ENCODE measurements around the gene ZNF630.
A peak's percentile ranks its signal among the peaks of the same experiment; 100 is the strongest.
"Not testable (repeated sequence)": the region's sequence is repeated elsewhere in the genome, so short reads cannot be mapped to it uniquely, and the experiment has no call there.

Gene ZNF630

GRCh38 chrX:48071064-48071985 lies at the start of gene ZNF630:
ZNF630 (minus strand) TSS chrX:48071640; CDS start chrX:48066886, 4,754 bp downstream.
- DNase-seq, result peak; percentile 79

- no peak for DNase-seq
These were observed 36.3 kb upstream of the ZNF630 start for GRCh38 chrX:48107717-48108116.

GRCh38 chrX:48102874-48103374 lies 31.5 kb upstream of the ZNF630 start:
- DNase-seq, result no peak

GRCh38 chrX:48101443-48101842 lies 30.0 kb upstream of the ZNF630 start:
- no peak for DNase-seq

DNA sequence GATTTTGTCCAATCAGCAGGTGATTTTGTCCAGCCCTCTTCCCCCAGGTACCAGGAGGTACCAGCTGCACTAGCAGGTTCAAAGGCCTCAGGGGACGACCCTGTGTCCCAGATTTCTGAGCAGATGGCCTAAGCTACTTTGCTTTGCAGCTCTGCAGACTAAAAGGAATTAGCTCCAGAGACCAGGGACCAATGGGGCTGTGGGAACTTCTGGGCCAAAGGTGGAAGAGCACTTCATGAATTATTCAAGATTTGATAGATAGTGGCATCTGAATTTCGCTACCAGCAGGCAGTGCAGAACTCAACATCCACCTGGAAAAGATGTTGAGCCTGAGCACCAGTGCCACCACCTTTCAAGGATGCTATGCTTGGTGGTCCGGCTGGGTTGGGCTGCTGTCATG lies 21.1 kb upstream of the ZNF630 start:
- DNase-seq, result not testable (repeated sequence)

DNA sequence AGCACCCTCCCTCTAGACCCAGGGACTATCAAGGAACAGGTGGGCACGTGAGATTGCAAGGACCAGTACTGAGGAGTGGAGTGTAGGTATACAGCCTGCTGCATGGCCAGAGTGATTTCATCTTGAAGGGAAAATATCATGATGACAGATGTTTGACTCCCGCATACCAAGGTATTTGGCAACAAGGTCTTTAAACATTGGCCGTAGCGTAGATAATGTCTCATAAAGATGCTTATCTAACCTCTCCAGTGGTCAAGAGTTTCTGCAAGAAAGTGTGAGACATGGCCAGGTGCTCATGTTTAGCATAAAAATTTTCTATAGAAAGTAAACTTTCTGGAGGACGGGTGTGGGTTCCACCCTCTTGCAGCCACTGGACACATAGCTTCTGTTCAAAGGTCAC lies 18.7 kb upstream of the ZNF630 start:
- no peak for DNase-seq

- peak; percentile 11 for DNase-seq
These were observed 14.6 kb upstream of the ZNF630 start for GRCh38 chrX:48086082-48086481.

DNA sequence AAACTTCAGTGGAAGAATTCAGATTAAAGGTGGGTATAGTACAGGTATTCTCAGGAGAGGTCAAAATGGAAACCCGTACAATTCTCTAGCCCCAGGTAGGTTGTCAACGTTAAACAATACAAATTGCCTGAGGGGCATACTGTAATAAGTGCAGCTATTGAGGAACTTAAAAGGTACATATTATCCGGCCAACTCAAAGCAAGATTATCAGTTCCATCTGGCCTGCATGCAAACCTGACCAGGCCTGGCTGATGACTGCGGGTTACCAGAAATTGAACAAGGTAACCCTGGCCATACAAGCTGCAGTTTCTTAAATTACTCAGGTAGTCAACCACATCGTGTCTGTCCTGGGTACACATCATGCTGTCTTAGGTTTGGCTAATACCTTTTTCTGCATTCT lies 12.3 kb upstream of the ZNF630 start:
- no peak for DNase-seq

DNA sequence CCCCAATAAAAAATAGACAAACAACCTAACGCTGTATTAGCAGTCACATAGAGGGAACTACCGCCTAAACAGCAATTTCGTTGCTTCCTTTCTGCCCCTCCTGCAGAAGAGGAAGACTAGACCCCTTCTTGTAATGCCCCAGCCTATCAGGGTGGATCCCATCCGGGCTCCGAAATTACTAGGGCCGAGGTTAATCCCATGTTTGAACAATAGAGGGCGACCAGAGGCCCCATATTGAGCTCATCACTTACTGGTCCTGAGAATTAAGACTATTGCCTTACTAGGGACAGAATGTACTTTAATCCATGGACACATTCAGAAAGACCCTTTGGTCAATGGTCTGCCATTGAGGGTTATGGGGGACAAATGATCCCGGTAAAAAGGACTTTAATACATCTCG lies 11.8 kb upstream of the ZNF630 start:
- peak; percentile 74 for DNase-seq

DNA sequence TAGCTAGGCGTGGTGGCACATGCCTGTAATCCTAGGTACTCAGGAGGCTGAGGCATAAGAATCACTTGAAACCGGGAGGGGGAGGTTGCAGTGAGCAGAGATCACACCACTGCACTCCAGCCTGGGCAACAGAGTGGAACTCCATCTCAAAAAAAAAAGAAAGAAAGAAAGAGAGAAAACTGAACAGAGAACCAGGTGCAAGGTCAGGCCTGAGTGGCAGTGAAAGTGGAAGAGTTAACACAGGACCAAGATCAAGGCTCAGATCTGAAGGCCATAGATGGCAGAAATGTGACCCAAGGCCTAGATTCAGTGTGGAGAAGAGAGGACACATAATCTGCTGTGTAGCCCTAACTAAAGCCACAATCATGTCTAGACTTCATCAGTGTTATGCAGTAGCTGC lies 4.9 kb upstream of the ZNF630 start:
- DNase-seq, result no peak

- no peak for DNase-seq
These were observed 656 bp upstream of the ZNF630 start for GRCh38 chrX:48071986-48072605.

- peak; percentile 31 for DNase-seq
These were observed 3.1 kb downstream of the ZNF630 start for GRCh38 chrX:48068096-48068887.

GRCh38 chrX:48064261-48064660 lies 7.2 kb downstream of the ZNF630 start:
- no peak for DNase-seq

DNA sequence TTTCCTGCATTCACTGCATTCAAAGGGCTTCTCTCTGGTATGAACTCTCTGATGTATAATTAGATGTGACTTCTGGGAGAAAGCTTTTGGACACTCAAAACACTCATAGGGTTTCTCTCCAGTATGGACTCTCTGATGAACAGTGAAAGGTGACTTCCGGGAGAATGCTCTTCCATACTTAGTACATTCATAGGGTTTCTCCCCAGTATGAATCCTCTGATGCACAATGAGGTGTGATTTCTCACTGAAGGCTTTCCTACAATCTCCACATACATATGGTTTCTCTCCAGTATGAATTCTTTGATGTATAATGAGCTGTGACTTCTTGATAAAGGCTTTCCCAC lies 12.2 kb downstream of the ZNF630 start:
- DNase-seq, result no peak

GRCh38 chrX:48058621-48059295 lies 12.7 kb downstream of the ZNF630 start:
- no peak for DNase-seq

DNA sequence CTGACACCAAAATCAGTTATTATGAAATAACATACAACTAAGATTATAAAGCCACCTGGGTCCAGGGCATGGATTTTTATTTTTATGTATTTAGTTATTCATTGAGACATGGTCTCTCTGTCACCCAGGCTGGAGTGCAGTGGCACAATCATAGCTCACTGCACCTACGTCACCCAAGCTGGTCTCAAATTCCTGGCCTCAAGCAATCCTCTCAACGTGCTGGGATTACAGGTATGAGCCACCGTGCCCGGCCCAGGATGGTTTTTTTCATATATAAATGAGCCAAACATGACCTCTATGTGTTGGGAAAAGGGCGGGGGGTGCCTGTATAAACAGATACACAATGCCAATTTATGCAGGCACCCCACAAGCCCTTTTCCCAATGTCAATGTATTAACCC lies 24.6 kb downstream of the ZNF630 start:
- no peak for DNase-seq

DNA sequence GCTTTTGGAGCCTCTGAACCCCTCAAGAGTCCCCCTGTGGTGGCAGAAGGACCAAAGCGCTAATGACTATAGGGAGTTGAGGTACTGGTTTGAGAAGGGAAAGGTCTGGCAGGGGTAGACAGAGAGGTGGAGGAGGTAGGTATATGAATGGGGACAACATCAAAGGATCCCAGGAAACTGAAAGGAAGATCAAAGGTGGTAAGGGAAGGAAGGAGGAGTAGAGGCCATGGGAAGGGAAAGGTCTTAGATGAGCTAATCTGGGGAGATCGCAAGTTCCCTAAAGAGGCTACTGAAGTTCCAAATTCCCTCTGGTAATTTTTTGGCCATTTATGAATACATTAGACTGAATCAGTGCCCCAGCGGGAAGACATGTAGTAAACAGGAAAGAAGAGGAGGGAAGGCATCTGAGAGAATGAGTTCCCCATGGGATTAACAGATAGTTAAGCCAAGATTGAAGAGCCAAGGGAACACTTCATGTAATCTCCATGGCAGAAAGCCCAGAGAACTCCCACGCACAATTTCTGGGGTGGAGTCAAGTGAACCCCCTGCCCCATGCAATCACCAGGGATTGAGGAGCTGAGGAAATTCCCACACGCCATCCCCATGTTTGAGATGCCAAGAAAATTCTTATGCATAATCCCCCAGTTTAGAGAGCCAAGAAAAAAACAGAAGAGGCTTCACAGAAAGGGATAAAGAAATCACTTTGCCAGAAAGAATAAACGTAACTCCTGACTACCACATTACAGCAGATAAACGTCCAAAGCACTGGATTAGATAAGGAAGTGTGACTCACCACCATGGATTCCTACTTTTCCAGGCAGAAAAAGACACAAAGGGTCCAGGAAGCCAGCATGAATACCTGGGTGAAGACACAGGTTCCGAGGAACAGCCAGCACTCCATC lies 25.8 kb downstream of the ZNF630 start:
- no peak for DNase-seq

DNA sequence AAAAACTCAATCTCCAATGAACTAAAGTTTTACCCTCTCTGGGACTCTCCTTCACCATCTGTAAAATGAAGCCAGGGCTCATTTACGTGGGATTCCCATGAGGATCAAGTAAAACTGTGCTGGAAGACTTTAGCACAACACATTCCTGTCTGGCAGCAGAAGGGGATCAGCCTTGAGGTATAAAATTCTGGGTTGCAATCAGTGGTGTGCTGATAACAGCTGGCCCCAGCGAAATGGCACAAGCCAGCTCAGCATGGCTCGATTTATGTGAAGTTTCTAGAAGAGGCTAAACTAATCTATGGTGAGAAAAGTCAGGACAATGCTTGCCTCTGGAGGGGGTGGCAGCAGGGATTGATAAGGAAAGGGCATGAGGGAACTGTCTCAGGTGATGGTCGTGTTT lies 28.4 kb downstream of the ZNF630 start:
- no peak for DNase-seq

- no peak for DNase-seq
These were observed 35.5 kb downstream of the ZNF630 start for GRCh38 chrX:48035891-48036290.

DNA sequence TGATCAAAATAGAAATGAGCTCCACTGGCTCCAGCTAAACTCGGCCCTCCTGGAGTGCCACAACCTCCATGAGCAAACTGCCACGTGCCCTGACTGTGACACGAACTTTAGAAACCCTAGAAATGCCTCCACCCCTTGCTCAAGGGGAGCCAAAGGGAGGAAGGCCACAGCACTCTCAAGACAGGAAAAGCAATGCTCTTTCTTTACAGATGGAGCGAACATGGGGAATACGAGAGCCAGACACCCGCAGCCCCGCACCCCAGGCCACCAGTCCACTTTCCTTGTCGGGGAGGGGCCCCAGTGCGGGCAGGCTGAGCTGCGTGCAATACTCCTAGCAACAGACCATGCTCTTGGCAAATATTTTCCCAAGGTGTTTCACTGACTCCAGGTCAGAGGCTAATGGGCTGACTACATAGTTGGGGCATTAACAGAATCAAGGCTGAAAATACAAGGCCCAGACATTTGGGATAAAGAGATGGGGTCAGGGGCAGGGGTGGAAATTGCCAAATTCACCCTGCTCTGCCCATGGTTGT lies 40.7 kb downstream of the ZNF630 start:
- DNase-seq, result not testable (repeated sequence)

GRCh38 chrX:48030237-48030636 lies 41.2 kb downstream of the ZNF630 start:
- DNase-seq, result no peak
